ENCODE measurements around the gene UROS.

Gene UROS

GRCh38 chr10:125822878-125823662 is at the start of gene UROS, which contains the start of gene BCCIP:
Gene UROS, minus strand, starts transcription at chr10:125823258. Its CDS starts 6,759 bp downstream, at chr10:125816499.
Gene BCCIP, plus strand, starts transcription at chr10:125823546. Its CDS starts 12 bp downstream, at chr10:125823558.
- DNase-seq = peak; percentile 95 to 97

GRCh38 chr10:125871338-125871737 is 48.3 kb upstream of the UROS start:
- no peak for DNase-seq

GRCh38 chr10:125868372-125868975 is 45.4 kb upstream of the UROS start:
- peak; percentile 74 to 82 for DNase-seq

DNA sequence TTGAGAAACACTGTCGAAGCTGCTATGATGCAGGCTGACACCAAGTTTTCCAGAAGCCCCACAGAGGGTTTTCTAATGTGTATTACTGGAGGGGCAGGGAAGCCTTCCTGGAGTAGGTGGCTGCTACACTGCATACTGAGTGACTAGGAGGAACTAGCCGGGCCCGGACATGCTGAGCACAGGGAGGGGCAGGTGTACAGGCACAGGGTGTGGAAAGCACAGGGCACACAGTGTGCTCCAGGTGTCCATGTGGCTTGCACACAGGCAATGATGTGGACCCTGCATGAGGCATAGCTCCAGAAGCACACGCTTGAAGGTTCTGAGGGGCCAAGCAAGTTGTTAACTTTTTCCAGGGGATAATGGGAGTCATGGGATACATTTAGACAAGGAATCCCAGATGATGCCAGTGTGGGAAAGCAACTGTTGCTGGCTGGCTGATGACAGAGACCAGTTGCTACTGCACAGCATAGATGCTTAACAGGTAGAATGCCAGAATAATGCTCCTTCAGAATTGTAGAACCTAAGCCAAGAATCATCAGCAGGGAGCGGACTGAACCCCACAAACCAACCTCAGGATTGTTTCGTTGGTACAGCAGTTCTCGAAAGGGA is 43.5 kb upstream of the UROS start:
- no peak for DNase-seq

DNA sequence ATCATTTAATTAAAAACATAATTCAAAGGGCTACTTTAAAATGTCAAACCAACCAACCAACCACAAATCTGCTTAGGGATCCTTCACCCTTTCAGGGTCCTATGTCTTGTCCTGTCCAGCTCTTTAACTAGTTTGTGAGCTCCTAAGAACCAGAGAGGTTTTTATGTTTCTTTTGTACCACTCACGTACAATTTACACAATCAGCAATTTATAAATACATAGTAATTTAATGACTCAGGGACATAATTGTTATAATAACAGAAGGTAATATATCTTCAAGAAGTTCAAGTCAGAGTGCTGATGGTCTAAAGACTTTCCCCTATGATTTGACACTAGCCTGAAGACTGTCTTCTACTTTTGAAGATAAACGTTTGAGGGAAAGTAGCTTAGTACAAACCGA is 42.1 kb upstream of the UROS start:
- no peak for DNase-seq

DNA sequence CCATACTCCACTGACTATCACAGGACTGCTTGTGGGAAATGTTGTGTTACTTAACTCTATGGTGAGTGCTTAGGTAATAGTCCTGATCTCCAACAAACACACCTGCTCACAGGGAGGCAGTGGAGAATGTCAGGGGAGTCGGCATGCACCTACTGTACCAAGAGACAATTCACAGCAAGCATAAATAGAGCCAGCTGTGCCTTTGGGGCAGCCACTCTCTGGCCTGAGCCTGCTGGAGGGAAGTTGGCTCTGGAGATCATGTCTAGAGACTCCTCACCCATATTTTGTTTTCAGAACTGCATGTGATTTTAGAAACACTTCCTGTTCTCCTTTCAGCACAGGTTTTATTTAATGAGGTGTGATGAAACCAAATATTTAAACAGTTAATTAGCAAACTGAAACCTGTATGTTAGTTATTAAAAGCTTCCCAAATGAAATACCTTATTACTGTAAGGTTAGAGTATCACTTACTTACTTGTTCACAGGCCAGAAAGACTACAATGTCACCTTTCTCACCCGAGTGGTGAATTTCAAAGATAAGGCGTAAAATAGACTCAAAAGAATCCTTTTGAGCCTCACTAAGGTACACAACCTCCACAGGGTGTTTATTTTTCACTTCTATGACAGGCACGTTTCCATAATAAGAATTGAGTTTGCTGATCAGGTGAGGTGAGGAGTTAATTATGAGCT is 36.2 kb upstream of the UROS start:
- no peak for DNase-seq

DNA sequence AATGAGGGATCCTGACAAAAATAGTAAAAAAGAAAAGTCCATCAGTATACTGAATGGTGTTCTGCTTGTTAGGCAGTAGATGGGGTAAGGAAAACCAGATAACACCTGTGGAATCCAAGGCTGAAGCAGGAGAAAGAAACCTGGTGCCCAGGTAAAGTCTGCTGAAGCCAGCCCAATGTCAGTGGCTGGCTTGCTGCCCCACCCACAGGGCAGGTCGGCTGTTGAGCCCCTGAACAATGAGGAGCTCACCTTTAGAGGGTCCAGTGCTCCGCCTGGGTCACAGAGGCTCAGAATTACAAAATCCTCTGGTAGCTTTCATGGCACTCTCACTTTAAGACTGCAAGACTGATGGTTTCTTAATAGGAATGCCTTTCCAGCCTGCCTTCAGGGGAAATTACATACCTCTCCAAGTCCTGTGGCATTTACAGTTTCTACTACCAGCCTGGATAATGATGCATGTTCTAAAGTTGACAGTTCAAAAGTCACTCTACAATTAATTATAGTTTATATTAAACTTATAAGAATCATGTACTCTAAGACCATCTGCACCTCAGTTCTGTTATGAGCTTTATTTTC is 34.2 kb upstream of the UROS start:
- DNase-seq = no peak

GRCh38 chr10:125852487-125852886 is 29.4 kb upstream of the UROS start:
- DNase-seq = no peak

- no peak for DNase-seq
Measured at GRCh38 chr10:125850766-125851731, 28.0 kb upstream of the UROS start.

- no peak for DNase-seq
Measured at GRCh38 chr10:125849448-125849847, 26.4 kb upstream of the UROS start.

DNA sequence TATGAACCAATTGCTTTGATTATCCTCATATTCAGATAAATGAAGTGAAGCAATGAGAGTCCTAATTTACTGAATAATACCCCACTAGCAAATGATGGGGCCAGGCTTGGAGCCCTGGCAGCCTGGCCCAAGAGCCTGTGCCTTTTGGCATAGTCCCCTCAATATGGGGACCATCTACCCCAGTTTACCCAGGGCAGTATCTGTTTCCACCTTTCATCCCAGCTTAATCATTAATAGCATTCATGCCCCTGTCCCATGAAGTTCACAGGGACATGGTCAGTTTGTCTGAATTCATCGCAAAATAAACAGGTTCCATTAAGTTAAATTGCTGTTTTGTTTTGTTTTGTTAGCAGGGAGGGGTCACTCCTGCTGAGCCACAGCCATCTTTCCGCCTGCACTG is 25.8 kb upstream of the UROS start:
- no peak for DNase-seq

GRCh38 chr10:125848371-125848770 is 25.3 kb upstream of the UROS start:
- DNase-seq = no peak

GRCh38 chr10:125846894-125847293 is 23.8 kb upstream of the UROS start:
- no peak for DNase-seq

DNA sequence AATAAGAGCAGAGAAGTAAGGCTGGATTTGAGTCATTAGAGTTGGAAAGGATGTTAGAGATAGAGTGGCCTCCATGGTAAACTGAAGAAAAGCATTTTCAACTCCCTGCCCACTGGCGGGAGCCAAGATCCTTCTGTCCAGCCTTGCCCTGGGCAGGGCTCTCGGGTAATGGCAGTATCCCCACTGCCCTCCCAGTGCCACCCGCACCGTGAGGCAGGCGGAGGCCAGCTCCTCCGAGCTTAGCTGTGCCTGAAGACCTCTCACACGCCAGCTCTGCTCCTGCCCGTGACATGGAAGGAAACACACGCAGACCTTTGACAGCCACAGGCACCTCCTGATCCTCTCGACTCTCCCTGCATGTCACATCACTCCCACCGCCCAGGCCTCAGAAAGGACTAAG is 22.6 kb upstream of the UROS start:
- no peak for DNase-seq

- no peak for DNase-seq
Measured at GRCh38 chr10:125844751-125845221, 21.7 kb upstream of the UROS start.

- DNase-seq = no peak
Measured at GRCh38 chr10:125843603-125844329, 20.7 kb upstream of the UROS start.

DNA sequence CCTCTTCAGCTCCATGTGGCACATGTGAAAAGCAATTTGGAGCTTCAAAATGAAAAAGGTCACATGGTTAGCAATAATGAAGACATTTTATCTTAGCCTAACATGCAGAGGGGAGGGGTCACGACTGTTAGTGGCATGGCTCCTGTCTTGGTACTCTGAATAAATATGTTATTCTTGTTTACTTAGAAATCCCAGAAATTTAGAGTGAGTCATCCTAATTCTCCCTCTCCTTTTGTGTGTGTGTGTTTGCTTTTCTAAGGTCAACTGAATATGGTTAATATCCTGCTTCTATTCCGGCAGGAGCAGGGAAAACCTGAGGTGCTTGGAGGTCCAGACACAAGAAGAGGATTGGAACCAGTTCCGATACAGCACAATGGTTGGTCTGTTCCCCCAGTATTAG is 17.9 kb upstream of the UROS start:
- DNase-seq = no peak

DNA sequence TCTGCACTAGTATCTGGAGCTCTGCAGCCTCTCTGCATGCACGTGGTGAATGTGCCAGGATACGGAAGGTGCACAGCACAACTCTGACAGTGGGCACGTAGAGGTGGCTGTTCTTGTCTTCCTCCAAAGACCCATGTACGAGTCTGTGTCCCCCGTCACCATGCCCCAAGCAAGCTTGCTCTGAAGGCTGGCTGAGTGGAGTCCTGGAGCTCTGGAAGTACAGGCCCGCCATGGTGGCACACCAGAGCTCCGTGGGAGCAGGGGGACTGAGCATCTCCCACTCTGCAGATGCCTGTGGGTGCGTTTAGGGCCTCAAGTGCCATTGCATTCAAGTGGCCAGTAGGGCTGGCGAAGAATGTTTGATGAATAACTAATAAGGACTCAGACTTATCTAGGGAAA is 17.3 kb upstream of the UROS start:
- no peak for DNase-seq

DNA sequence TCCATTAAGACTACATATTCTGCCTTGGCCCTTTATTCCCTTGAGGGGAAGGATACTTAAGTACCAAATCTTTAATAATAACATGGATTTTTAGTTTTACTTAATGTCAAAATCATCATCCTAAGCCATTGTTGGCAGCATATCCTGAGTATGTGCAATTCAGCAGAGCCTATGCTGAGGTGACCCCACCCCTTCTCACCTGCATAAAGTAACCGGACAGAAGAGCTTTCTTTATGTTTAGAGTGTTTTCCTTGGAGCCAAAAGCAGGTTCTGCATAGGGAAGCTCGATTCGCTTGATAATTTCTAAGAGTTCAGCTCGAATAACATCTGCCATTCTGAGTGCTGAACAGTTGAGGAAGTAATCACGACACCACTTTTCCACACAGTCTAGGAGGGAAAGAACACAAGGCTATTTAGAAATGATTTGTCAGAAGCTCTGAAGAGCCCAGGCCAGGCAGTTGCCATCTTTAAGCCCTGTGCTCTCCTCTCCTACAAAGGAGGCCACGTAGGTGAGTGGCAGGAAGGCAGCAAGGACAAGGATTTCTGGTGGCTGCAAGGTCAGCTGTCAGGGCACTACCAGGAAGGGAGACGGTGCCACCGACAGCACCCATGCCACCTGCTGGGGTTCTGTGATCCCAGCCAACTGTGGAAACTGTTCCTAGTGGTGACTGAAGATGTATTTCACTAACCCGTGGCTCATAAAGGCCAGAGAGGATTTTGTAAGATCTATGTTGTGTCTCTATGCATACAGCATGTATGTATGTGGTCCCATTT is 15.9 kb upstream of the UROS start:
- DNase-seq = no peak

- no peak for DNase-seq
Measured at GRCh38 chr10:125836746-125837145, 13.7 kb upstream of the UROS start.

Data from Kasumi-1 (cell line).